ENCODE results near the gene ACMSD.

The ACMSD gene

GRCh38 chr2:134950886-134951285 lies 112.5 kb downstream of the ACMSD start:
- DNase-seq: no peak
